ENCODE data around the gene CCL2.

Gene CCL2

GRCh38 chr17:34254651-34255380 is at the start of gene CCL2:
TSS of gene CCL2 (plus strand) at chr17:34255285. CDS start at chr17:34255350, 65 bp downstream.
- Histone ChIP-seq H3K27ac (ENCODE audit: low read length) (no peak within 1 kb of the TSS), H3K4me1 (ENCODE audit: low read length) (peaks cover 9% of the 10 kb centered on the region; the same call in 1 of the 2 replicates), H3K9ac (ENCODE audit: low read length) (no peak within 1 kb of the TSS)

GRCh38 chr17:34205401-34205800 is 49.7 kb upstream of the CCL2 start:
- Histone ChIP-seq H3K79me2 (ENCODE audit: low read length) (no peaks in the 10 kb centered on the region), H3K4me3 (ENCODE audit: low read length) (no peak overlapping the region), H3K27ac (ENCODE audit: low read length) (no peak overlapping the region), H3K4me1 (ENCODE audit: low read length) (peaks cover 16% of the 10 kb centered on the region), H3K9ac (ENCODE audit: low read length) (no peak overlapping the region), H4K20me1 (ENCODE audit: insufficient read depth, low read length) (no peaks in the 10 kb centered on the region), H3K9me3 (ENCODE audit: insufficient read depth, low read length) (no peaks in the 10 kb centered on the region), H3K4me2 (ENCODE audit: low read length) (no peak overlapping the region), H2AFZ (ENCODE audit: low read depth, low read length) (no peak overlapping the region), H3K27me3 (ENCODE audit: low read depth, low read length) (peaks cover 67% of the 10 kb centered on the region), H3K36me3 (replicated peaks; ENCODE audit: low read depth, low read length) (no peaks in the 10 kb centered on the region)
- TF ChIP-seq CTCF (IDR thresholded peaks at IDR 0.05; ENCODE audit: low read depth, low read length) (no peak), EZH2phosphoT487 (IDR thresholded peaks at IDR 0.05; ENCODE audit: low read depth) (no peak)

More at GRCh38 chr17:34254651-34255380, at the start of gene CCL2:
- Histone ChIP-seq H2AFZ (ENCODE audit: low read depth, low read length) (no peak within 1 kb of the TSS), H4K20me1 (ENCODE audit: insufficient read depth, low read length) (peaks cover 12% of the 10 kb centered on the region; the same call in 1 of the 2 replicates), H3K36me3 (replicated peaks; ENCODE audit: low read depth, low read length) (no peaks in the 10 kb centered on the region), H3K4me3 (ENCODE audit: low read length) (no peak within 1 kb of the TSS), H3K9me3 (ENCODE audit: insufficient read depth, low read length) (no peaks in the 10 kb centered on the region), H3K79me2 (ENCODE audit: low read length) (no peaks in the 10 kb centered on the region), H3K27me3 (ENCODE audit: low read depth, low read length) (peaks cover 95% of the 10 kb centered on the region), H3K4me2 (ENCODE audit: low read length) (peak within 1 kb of the TSS; percentile 47)
- TF ChIP-seq EZH2phosphoT487 (IDR thresholded peaks at IDR 0.05; ENCODE audit: low read depth): no peak
- TF ChIP-seq CTCF (IDR thresholded peaks at IDR 0.05; ENCODE audit: low read depth, low read length): no peak

GRCh38 chr17:34206569-34206968 is 48.5 kb upstream of the CCL2 start:
- Histone ChIP-seq H3K4me3 (ENCODE audit: low read length) (no peak overlapping the region), H3K4me1 (ENCODE audit: low read length) (peaks cover 6% of the 10 kb centered on the region), H3K9me3 (ENCODE audit: insufficient read depth, low read length) (no peaks in the 10 kb centered on the region), H4K20me1 (ENCODE audit: insufficient read depth, low read length) (no peaks in the 10 kb centered on the region), H3K79me2 (ENCODE audit: low read length) (no peaks in the 10 kb centered on the region), H3K27ac (ENCODE audit: low read length) (no peak overlapping the region), H3K27me3 (ENCODE audit: low read depth, low read length) (peaks cover 57% of the 10 kb centered on the region), H2AFZ (ENCODE audit: low read depth, low read length) (no peak overlapping the region), H3K9ac (ENCODE audit: low read length) (no peak overlapping the region), H3K36me3 (replicated peaks; ENCODE audit: low read depth, low read length) (no peaks in the 10 kb centered on the region), H3K4me2 (ENCODE audit: low read length) (no peak overlapping the region)
- TF ChIP-seq EZH2phosphoT487 (IDR thresholded peaks at IDR 0.05; ENCODE audit: low read depth) (no peak), CTCF (IDR thresholded peaks at IDR 0.05; ENCODE audit: low read depth, low read length) (no peak)

GRCh38 chr17:34207572-34207971 is 47.5 kb upstream of the CCL2 start:
- H3K4me1 ChIP-seq (ENCODE audit: low read length): no peaks in the 10 kb centered on the region
- no peak overlapping the region for H3K4me2 ChIP-seq (ENCODE audit: low read length)
- H3K27ac ChIP-seq (ENCODE audit: low read length): no peak overlapping the region
- H3K4me3 ChIP-seq (ENCODE audit: low read length): no peak overlapping the region
- H3K27me3 ChIP-seq (ENCODE audit: low read depth, low read length): peaks cover 47% of the 10 kb centered on the region
- H3K9me3 ChIP-seq (ENCODE audit: insufficient read depth, low read length): no peaks in the 10 kb centered on the region
- no peak for TF ChIP-seq EZH2phosphoT487 (IDR thresholded peaks at IDR 0.05; ENCODE audit: low read depth)
- TF ChIP-seq CTCF (IDR thresholded peaks at IDR 0.05; ENCODE audit: low read depth, low read length): no peak
- H3K79me2 ChIP-seq (ENCODE audit: low read length): no peaks in the 10 kb centered on the region
- no peak overlapping the region for H2AFZ ChIP-seq (ENCODE audit: low read depth, low read length)
- H4K20me1 ChIP-seq (ENCODE audit: insufficient read depth, low read length): no peaks in the 10 kb centered on the region
- H3K9ac ChIP-seq (ENCODE audit: low read length): no peak overlapping the region
- H3K36me3 ChIP-seq (replicated peaks; ENCODE audit: low read depth, low read length): no peaks in the 10 kb centered on the region

Measured in OCI-LY3 (cell line).